Fibroblast of mammary gland (primary cell): ENCODE results near the gene PFKM.

Source experiments
- DNase-seq: peaks from one replicate; pipeline ENCODE4 v3.0.0-alpha.2; 2010; ENCODE audit warnings: low read depth
- H3K4me3 ChIP-seq: 2 replicates; pipeline ENCODE4 v1.5.1; 2011; ENCODE audit warnings: low read depth, mild to moderate bottlenecking, low read length, moderate library complexity; ENCODE audit not compliant: control insufficient read depth
- TF ChIP-seq, protein P1 (sequence below): conservative IDR thresholded peaks from 2 replicates; pipeline ENCODE4 v1.5.1; 2011; ENCODE audit warnings: low read depth, low read length, inconsistent platforms; ENCODE audit not compliant: control insufficient read depth, insufficient read depth

The PFKM gene

DNA sequence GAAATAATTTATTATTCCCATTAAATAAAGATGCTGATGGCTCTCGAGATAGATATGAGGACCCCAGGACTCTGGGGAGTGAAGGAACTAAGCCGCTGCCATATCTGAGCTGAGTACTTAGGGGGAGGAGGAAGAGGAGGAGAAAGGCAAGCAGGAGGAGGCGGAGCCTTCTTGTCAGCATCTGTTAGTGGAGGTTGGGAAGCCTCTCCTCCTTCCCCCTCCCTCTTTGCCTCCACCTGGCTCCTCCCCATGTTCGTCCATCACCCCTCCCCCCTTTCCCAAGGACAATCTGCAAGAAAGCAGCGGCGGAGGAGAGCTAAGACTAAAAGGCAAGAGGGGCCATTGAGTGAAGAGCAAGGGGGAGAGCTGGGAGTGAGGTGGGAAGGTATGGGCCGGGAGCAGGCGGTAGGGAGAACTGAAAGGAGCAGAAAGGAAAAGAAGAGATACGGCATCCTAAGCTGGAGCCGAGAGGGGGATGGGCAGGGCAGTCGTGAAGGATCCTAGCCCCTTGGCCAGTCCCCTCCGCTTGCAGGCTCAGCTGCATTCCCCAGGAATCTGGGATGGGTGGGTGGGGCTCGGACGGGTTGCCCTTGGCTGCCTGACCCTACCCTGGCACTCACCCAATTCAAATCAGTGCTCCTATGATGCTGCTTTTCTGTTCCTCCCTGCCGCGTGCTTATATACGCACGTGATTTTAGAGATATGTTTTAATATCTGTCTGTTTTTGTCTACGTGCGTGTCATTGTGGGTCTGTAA, at the start of gene PFKM:
Gene PFKM (plus strand): TSS at position 287 of the 756 bp plus-strand sequence. CDS start 3,411 bp downstream, outside the sequence.
- TF ChIP-seq, protein P1, sequence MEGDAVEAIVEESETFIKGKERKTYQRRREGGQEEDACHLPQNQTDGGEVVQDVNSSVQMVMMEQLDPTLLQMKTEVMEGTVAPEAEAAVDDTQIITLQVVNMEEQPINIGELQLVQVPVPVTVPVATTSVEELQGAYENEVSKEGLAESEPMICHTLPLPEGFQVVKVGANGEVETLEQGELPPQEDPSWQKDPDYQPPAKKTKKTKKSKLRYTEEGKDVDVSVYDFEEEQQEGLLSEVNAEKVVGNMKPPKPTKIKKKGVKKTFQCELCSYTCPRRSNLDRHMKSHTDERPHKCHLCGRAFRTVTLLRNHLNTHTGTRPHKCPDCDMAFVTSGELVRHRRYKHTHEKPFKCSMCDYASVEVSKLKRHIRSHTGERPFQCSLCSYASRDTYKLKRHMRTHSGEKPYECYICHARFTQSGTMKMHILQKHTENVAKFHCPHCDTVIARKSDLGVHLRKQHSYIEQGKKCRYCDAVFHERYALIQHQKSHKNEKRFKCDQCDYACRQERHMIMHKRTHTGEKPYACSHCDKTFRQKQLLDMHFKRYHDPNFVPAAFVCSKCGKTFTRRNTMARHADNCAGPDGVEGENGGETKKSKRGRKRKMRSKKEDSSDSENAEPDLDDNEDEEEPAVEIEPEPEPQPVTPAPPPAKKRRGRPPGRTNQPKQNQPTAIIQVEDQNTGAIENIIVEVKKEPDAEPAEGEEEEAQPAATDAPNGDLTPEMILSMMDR: no peak
- H3K4me3 ChIP-seq: peak within 1 kb of the TSS; percentile 83
- peak; percentile 94 for DNase-seq

DNA sequence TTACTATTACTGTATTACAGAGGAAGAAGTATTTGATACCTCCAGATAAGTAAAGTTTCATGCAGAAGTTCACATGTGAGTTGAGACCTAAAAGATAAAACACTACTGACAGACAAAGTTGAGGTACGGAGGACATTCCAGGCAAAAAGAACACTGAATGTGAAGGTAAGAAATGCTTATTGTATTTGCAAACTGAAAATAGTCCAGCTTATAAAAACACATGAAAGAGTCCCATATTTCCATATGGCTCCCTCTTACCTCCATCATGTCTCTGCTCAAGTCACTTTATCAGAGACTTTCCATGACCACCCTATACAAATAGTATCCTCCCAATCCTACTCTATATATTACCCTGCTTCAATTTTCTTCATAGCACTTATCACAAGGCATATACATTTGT, 49.1 kb upstream of the PFKM start:
- TF ChIP-seq, protein P1: no peak
- no peak overlapping the region for H3K4me3 ChIP-seq
- no peak for DNase-seq

DNA sequence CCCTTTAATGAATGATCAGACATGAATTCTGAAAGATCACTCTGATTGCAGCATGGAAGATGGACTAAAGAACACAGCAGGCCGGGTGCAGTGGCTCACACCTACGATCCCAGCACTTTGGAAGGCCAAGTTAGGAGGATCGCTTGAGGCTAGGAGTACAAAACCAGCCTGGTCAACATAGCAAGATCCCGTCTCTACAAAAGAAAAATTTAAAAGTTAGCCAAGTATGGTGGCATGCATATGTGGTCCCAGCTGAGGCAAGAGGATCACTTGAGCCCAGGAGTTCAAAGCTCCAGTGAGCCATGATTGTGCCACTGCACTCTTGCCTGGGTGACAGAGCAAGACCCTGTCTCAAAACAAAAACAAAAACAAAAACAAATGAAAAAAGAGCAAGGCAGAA, 48.4 kb upstream of the PFKM start:
- H3K4me3 ChIP-seq: no peak overlapping the region
- DNase-seq: no peak
- TF ChIP-seq, protein P1: no peak

DNA sequence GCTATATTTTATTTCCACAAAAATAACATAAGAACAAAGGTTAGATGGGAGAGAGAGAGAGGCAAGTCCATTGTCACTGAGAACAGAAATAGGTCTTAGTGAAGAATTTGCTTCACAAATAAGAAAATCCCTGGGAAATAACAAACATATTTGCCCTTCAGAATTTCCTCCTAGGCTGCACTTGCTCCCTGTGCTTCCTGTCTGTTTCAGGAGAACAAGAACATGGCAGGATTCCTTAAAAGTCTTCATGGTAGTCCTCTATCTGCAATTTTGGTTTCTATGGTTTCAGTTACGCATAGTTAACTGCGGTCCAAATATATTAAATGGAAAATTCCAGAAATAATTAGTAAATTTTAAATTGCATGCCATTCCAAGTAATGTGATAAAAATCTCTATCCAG, 47.4 kb upstream of the PFKM start:
- DNase-seq: no peak
- TF ChIP-seq, protein P1: no peak
- H3K4me3 ChIP-seq: no peak overlapping the region

DNA sequence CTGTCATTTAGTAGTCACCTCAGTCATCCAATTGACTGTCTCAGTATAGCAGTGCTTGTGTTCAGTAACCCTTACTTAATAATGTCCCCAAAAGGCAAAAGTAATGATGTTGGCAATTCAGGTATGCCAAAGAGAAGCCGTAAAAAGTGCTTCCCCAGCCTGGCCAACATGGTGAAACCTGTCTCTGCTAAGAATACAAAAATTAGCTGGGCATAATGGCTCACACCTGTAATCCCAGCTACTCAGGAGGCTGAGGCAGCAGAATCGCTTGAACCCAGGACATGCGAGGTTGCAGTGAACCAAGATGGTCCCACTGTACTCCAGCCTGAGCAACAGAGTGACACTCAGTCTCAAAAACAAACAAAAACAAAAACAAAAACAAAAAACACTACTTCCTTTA, 46.9 kb upstream of the PFKM start:
- DNase-seq: no peak
- TF ChIP-seq, protein P1: no peak
- no peak overlapping the region for H3K4me3 ChIP-seq

DNA sequence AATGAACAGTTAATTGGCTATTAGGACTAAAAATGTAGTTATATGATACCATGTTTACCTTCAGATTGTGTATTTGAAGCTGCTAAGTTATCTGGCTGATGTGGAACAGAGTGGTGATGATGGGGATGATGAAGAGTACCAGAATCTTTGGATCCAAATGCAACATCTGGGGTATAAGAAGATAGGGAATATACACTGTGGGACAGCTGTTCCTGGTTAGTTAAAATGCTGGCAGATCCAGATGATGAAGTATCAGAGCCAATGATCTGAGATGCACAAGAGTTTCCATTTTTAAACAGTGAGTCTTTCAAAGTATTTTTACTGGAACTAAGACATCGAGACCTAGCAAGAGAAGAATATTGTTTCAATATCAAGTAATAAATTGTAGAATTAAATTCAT, 44.9 kb upstream of the PFKM start:
- DNase-seq: no peak
- H3K4me3 ChIP-seq: no peak overlapping the region
- TF ChIP-seq, protein P1: no peak

DNA sequence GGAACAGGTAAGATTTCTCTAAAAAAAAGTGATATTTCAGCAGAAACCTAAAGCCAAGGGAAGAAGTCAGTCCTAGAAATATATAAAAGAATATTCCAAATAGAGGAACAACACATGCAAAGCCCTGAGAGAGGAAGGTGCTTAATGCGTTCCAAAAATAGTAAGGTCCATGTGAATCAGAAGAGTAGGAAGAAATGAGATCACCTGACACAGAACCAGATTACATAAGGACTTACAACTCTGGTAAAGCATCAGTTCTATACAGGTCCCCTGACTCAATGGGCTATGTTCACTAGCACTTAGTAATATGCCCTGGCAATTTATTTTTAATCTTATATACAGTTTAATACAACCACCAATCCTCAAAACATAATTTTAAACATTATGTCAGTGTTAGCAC, 43.3 kb upstream of the PFKM start:
- H3K4me3 ChIP-seq: no peak overlapping the region
- TF ChIP-seq, protein P1: no peak
- DNase-seq: no peak
